HCT116 (cell line): Measurements from ENCODE around the gene CDYL2. TPM values are rescaled to one million over a fixed set of nuclear protein-coding genes. Genes with fewer than 3 reads are reported as not detected.

Experiments
- ATAC-seq: fragments of 200-7000 bp; cut with Tn5 transposase; 2 replicates; pipeline ENCODE4 v1.9.1; 2020; ENCODE audit warnings: mild to moderate bottlenecking, moderate library complexity
- BruUV-seq: library from RNA; stranded (reverse); fragments of 400-500 nt; replicated peaks from 2 replicates; lab custom pipeline; 2021; lab: Mats Ljungman, UMichigan
- CTCF ChIA-PET: fragments of 300-600 bp; sonication (Branson Sonifier 250); formaldehyde crosslinking; loops from one replicate; lab custom pipeline; 2021; ENCODE audit warnings: antibody characterized with exemption; lab: Charles Lee
- POLR2A ChIA-PET: fragments of 300-600, 350-600 bp; sonication (Branson Sonifier 250); formaldehyde crosslinking; loops from one replicate; lab custom pipeline; 2021; ENCODE audit warnings: antibody characterized with exemption; lab: Charles Lee
- RAD21 ChIA-PET, 2 experiments: fragments of 300-600 bp; sonication (Branson Sonifier 250); formaldehyde crosslinking; loops; one replicate each; lab custom pipeline; 2023; ENCODE audit warnings: low total read pairs in 2 of 2; ENCODE audit not compliant: uncharacterized antibody in 2 of 2, unreplicated experiment in 2 of 2, low non-redundant PET in 1 of 2; lab: Charles Lee
- DNase-seq: peaks from one replicate; pipeline ENCODE4 v3.0.0-alpha.2; 2010; ENCODE audit warnings: low read depth, low spot score
- H2AFZ ChIP-seq: fragments of 200-600 bp; shearing (Covaris generic), sonication (generic); 2 replicates; pipeline ENCODE4 v1.6.1; 2017; ENCODE audit warnings: low read depth, mixed run types, mixed read lengths, antibody characterized with exemption, low read length; ENCODE audit not compliant: poor library complexity, severe bottlenecking
- H3K27ac ChIP-seq: 2 replicates; pipeline ENCODE4 v1.5.1; 2012; ENCODE audit warnings: low read depth, low read length
- H3K27me3 ChIP-seq: fragments of 200-600 bp; sonication (generic); 2 replicates; pipeline ENCODE4 v1.6.1; 2016; ENCODE audit warnings: mixed run types, low read length, mixed read lengths; ENCODE audit not compliant: insufficient read depth
- H3K36me3 ChIP-seq, 2 experiments: fragments of 200-500 bp in 1 of 2; fragments of 200-600 bp in 1 of 2; sonication (Bioruptor generic) in 1 of 2; sonication (generic) in 1 of 2; 2 replicates each; pipeline versions ENCODE4 v1.5.1 to v1.6.1; 2014 to 2016; ENCODE audit warnings: low read length in 2 of 2, inconsistent platforms in 1 of 2, mixed read lengths in 1 of 2, mixed run types in 1 of 2; ENCODE audit not compliant: insufficient read depth in 2 of 2, control insufficient read depth in 1 of 2
- H3K4me1 ChIP-seq, 2 experiments: fragments of 200-600 bp in 1 of 2; sonication (generic) in 1 of 2; 2 replicates each; pipeline versions ENCODE4 v1.5.1 to v1.6.1; 2012 to 2017; ENCODE audit warnings: low read length in 2 of 2, inconsistent platforms in 1 of 2, mild to moderate bottlenecking in 1 of 2, mixed read lengths in 1 of 2, mixed run types in 1 of 2, moderate library complexity in 1 of 2; ENCODE audit not compliant: insufficient read depth in 2 of 2, control insufficient read depth in 1 of 2
- H3K4me2 ChIP-seq: fragments of 200-600 bp; sonication (generic); 2 replicates; pipeline ENCODE4 v1.6.1; 2017; ENCODE audit warnings: mixed run types, low read length, mixed read lengths
- H3K4me3 ChIP-seq, 2 experiments: fragments of 200-600 bp in 1 of 2; sonication (generic) in 1 of 2; replicated peaks in 1 of 2; 2 replicates each; pipeline ENCODE4 v1.5.1; 2011 to 2016; ENCODE audit warnings: low read length in 2 of 2, control low read depth in 1 of 2, low read depth in 1 of 2, mild to moderate bottlenecking in 1 of 2, mixed read lengths in 1 of 2, mixed run types in 1 of 2
- H3K79me2 ChIP-seq: fragments of 200-600 bp; sonication (generic); 2 replicates; pipeline ENCODE4 v1.6.1; 2017; ENCODE audit warnings: mild to moderate bottlenecking, mixed run types, low read length, moderate library complexity, mixed read lengths; ENCODE audit not compliant: insufficient read depth
- H3K9ac ChIP-seq: fragments of 200-600 bp; sonication (generic); 2 replicates; pipeline ENCODE4 v1.6.1; 2016; ENCODE audit warnings: low read length, mixed read lengths
- H3K9me2 ChIP-seq: fragments of 200-600 bp; sonication (generic), shearing (Covaris generic); 2 replicates; pipeline ENCODE4 v1.6.1; 2017; ENCODE audit warnings: mixed run types, mild to moderate bottlenecking, moderate library complexity; ENCODE audit not compliant: insufficient read depth
- H3K9me3 ChIP-seq, 2 experiments: fragments of 200-500 bp in 1 of 2; fragments of 200-600 bp in 1 of 2; sonication (Bioruptor generic) in 1 of 2; sonication (generic) in 1 of 2; 2 replicates each; pipeline ENCODE4 v1.6.1; 2014 to 2017; ENCODE audit warnings: low read length in 2 of 2, mixed read lengths in 2 of 2, inconsistent platforms in 1 of 2, low read depth in 1 of 2, mild to moderate bottlenecking in 1 of 2, mixed run types in 1 of 2, moderate library complexity in 1 of 2; ENCODE audit not compliant: control insufficient read depth in 1 of 2, insufficient read depth in 1 of 2
- H4K20me1 ChIP-seq: fragments of 200-600 bp; sonication (generic), shearing (Covaris generic); 2 replicates; pipeline ENCODE4 v1.6.1; 2017; ENCODE audit warnings: mixed run types, mild to moderate bottlenecking, moderate library complexity; ENCODE audit not compliant: insufficient read depth
- ATF3 ChIP-seq: IDR thresholded peaks from 2 replicates; pipeline ENCODE4 v1.6.1; 2012
- CBX3 ChIP-seq: IDR thresholded peaks from 2 replicates; pipeline ENCODE4 v1.6.1; 2012; ENCODE audit warnings: low read depth
- CEBPB ChIP-seq: IDR thresholded peaks from 2 replicates; pipeline ENCODE4 v1.6.1; 2012; ENCODE audit warnings: low read depth
- EGR1 ChIP-seq: IDR thresholded peaks from 2 replicates; pipeline ENCODE4 v1.6.1; 2012; ENCODE audit warnings: low read depth
- EZH2 ChIP-seq: fragments of 200-600 bp; sonication (generic); IDR thresholded peaks from 2 replicates; pipeline ENCODE4 v1.6.1; 2017; ENCODE audit warnings: antibody characterized with exemption, mixed run types
- FOSL1 ChIP-seq: IDR thresholded peaks from 2 replicates; pipeline ENCODE4 v1.6.1; 2012; ENCODE audit warnings: low read depth
- JUND ChIP-seq: IDR thresholded peaks from 2 replicates; pipeline ENCODE4 v1.6.1; 2012
- POLR2AphosphoS5 ChIP-seq: IDR thresholded peaks from 2 replicates; pipeline ENCODE4 v1.6.1; 2011; ENCODE audit warnings: mild to moderate bottlenecking, low read depth, low read length, moderate library complexity
- RAD21 ChIP-seq: IDR thresholded peaks from 2 replicates; pipeline ENCODE4 v1.6.1; 2012; ENCODE audit warnings: low read depth, mild to moderate bottlenecking
- SIN3A ChIP-seq: IDR thresholded peaks from 2 replicates; pipeline ENCODE4 v1.6.1; 2012; ENCODE audit warnings: low read depth
- SRF ChIP-seq: IDR thresholded peaks from 2 replicates; pipeline ENCODE4 v1.6.1; 2012; ENCODE audit warnings: low read depth
- TCF7L2 ChIP-seq: IDR thresholded peaks from 2 replicates; pipeline ENCODE4 v1.7.0; 2011; ENCODE audit warnings: borderline replicate concordance, inconsistent platforms; ENCODE audit not compliant: insufficient read depth, insufficient read length; ENCODE audit errors: extremely low read depth
- intact Hi-C: fragments of 100-400 bp; cut with micrococcal nuclease; formaldehyde crosslinking; loops from 2 replicates; pipeline ENCODE4 v1.10.0; 2022
- total RNA-seq: library from RNA; stranded (reverse); gene quantifications from one replicate; pipeline ENCODE4 v1.2.1, GENCODE V29; 2021; ENCODE audit not compliant: unreplicated experiment
- TF ChIP-seq, protein P1 (sequence below): IDR thresholded peaks from 2 replicates; pipeline ENCODE4 v1.6.1; 2012
- TF ChIP-seq, protein P2 (sequence below): IDR thresholded peaks from 2 replicates; pipeline ENCODE4 v1.6.1; 2012; ENCODE audit warnings: low read depth

CDYL2 gene
- total RNA-seq, 1 experiment from 2014 or later: 0.10 TPM

- Histone ChIP-seq H3K36me3 (no peaks in the 10 kb centered on the region), H3K4me1 (peaks cover 0 to 5% of the 10 kb centered on the region in 2 experiments; a peak in 1 of 4 replicates), H3K79me2 (no peaks in the 10 kb centered on the region), H3K9ac (no peak overlapping the region), H3K9me2 (no peaks in the 10 kb centered on the region), H3K9me3 (peaks cover 0 to 7% of the 10 kb centered on the region in 2 experiments; a peak in 2 of 4 replicates), H4K20me1 (no peaks in the 10 kb centered on the region), H3K27me3 (no peaks in the 10 kb centered on the region), H3K4me3 (no peak overlapping the region), H3K27ac (no peak overlapping the region), H3K4me2 (no peak overlapping the region), H2AFZ (no peak overlapping the region)
- ATAC-seq (no peak), DNase-seq (no peak)
- ChIA-PET CTCF (no interaction called here), RAD21 (no interaction called here), POLR2A (no interaction called here)
- TF ChIP-seq CBX3 (no peak), ATF3 (no peak), SRF (no peak), EZH2 (no peak), EGR1 (no peak), TCF7L2 (no peak), CEBPB (no peak), RAD21 (no peak), POLR2AphosphoS5 (no peak), JUND (no peak), SIN3A (no peak), FOSL1 (no peak)
- TF ChIP-seq, protein P1, sequence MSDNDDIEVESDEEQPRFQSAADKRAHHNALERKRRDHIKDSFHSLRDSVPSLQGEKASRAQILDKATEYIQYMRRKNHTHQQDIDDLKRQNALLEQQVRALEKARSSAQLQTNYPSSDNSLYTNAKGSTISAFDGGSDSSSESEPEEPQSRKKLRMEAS: no peak
- TF ChIP-seq, protein P2, sequence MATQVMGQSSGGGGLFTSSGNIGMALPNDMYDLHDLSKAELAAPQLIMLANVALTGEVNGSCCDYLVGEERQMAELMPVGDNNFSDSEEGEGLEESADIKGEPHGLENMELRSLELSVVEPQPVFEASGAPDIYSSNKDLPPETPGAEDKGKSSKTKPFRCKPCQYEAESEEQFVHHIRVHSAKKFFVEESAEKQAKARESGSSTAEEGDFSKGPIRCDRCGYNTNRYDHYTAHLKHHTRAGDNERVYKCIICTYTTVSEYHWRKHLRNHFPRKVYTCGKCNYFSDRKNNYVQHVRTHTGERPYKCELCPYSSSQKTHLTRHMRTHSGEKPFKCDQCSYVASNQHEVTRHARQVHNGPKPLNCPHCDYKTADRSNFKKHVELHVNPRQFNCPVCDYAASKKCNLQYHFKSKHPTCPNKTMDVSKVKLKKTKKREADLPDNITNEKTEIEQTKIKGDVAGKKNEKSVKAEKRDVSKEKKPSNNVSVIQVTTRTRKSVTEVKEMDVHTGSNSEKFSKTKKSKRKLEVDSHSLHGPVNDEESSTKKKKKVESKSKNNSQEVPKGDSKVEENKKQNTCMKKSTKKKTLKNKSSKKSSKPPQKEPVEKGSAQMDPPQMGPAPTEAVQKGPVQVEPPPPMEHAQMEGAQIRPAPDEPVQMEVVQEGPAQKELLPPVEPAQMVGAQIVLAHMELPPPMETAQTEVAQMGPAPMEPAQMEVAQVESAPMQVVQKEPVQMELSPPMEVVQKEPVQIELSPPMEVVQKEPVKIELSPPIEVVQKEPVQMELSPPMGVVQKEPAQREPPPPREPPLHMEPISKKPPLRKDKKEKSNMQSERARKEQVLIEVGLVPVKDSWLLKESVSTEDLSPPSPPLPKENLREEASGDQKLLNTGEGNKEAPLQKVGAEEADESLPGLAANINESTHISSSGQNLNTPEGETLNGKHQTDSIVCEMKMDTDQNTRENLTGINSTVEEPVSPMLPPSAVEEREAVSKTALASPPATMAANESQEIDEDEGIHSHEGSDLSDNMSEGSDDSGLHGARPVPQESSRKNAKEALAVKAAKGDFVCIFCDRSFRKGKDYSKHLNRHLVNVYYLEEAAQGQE: no peak
- intact Hi-C loops: no loop called here
- BruUV-seq: no TSS peak
Measured at GRCh38 chr16:80620736-80621605, 183.4 kb downstream of the CDYL2 start.
